Fibroblast of pulmonary artery (primary cell): Measurements from ENCODE around the gene TMEM147.
A peak's percentile ranks its signal among the peaks of the same experiment; 100 is the strongest.

Experiments used
- DNase-seq: peaks from one replicate; pipeline ENCODE4 v3.0.0-alpha.2; 2010; ENCODE audit warnings: low read depth
- H3K4me3 ChIP-seq: replicated peaks from 2 replicates; pipeline ENCODE4 v1.5.1; 2011; ENCODE audit warnings: low read depth, mild to moderate bottlenecking, control low read depth, low read length, moderate library complexity
- CTCF ChIP-seq: IDR thresholded peaks from 2 replicates; pipeline ENCODE4 v1.5.1; 2011; ENCODE audit warnings: mild to moderate bottlenecking, control low read depth, low read length, inconsistent platforms; ENCODE audit errors: missing control alignments

The TMEM147 gene

GRCh38 chr19:35528218-35529038 is 17.0 kb upstream of the TMEM147 start, which contains the start of gene SBSN:
TSS of gene SBSN (minus strand) at chr19:35528311. CDS start at chr19:35528281, 30 bp downstream.
- DNase-seq, result peak; percentile 68
- no peak within 1 kb of the TSS for H3K4me3 ChIP-seq
- TF ChIP-seq CTCF, result no peak

- no peak overlapping the region for H3K4me3 ChIP-seq
- DNase-seq, result no peak
- TF ChIP-seq CTCF, result no peak
These were observed 15.9 kb upstream of the TMEM147 start for GRCh38 chr19:35529241-35530218.

- DNase-seq, result no peak
- no peak overlapping the region for H3K4me3 ChIP-seq
- no peak for TF ChIP-seq CTCF
These were observed 14.1 kb upstream of the TMEM147 start for GRCh38 chr19:35531291-35531690.

- no peak within 1 kb of the TSS for H3K4me3 ChIP-seq
- DNase-seq, result no peak
- TF ChIP-seq CTCF, result no peak
These were observed 12.1 kb upstream of the TMEM147 start, which contains the start of gene GAPDHS for GRCh38 chr19:35533201-35533821. TSS of gene GAPDHS (plus strand) at chr19:35533456. CDS start at chr19:35533528, 72 bp downstream.

GRCh38 chr19:35533822-35534392 is 11.5 kb upstream of the TMEM147 start:
- DNase-seq, result peak; percentile 25
- no peak for TF ChIP-seq CTCF
- no peak overlapping the region for H3K4me3 ChIP-seq

GRCh38 chr19:35534803-35535480 is 10.5 kb upstream of the TMEM147 start:
- H3K4me3 ChIP-seq, result no peak overlapping the region
- no peak for DNase-seq
- TF ChIP-seq CTCF, result no peak
